ENCODE data around the gene PPP1R9A. TPM values are rescaled to one million over a fixed set of nuclear protein-coding genes. Genes with fewer than 3 reads are reported as not detected.

Gene PPP1R9A
- 0.14 and 1.1 TPM in 2 replicates for total RNA-seq

DNA sequence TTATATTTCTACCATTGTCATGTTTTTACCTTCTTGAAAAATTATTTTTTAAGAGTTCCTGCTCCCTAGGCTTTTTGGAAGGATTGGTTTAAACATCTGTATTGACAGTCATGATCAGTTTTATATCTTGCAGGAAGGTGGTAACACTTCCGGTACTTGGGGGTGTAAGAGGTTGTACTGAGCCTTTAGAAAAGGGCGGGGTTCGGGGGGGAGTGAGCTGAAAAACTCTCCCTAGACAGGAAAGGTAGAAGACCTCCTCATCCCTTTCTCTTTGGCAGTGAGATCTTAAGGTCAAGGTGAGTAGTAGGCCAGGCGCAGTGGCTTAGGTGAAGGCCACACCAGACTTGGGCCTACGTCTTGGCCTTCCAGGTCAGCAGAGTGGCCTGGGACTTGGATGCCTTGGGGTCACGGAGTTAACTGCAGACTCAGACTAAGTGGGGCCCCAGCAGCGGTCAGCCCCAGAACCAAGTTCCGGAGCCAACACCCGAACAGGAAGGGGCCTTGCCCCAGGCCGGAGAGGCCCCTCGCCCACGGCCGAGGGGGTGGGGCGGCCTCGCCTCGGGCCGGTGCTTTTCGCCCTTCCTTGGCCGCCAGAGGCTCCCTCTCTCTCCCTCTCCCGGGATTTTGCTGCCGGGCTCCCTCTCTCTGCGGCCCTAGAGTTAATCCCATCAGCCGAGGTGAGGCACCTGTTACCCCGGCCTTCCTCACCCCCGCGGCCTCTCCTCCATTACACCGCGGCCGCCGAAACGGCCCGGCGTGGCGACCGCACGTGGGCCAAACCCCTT is at the start of gene PPP1R9A:
Gene PPP1R9A (plus strand): TSS at position 569 of the 785 bp plus-strand sequence. CDS start 2,520 bp downstream, outside the sequence.

DNA sequence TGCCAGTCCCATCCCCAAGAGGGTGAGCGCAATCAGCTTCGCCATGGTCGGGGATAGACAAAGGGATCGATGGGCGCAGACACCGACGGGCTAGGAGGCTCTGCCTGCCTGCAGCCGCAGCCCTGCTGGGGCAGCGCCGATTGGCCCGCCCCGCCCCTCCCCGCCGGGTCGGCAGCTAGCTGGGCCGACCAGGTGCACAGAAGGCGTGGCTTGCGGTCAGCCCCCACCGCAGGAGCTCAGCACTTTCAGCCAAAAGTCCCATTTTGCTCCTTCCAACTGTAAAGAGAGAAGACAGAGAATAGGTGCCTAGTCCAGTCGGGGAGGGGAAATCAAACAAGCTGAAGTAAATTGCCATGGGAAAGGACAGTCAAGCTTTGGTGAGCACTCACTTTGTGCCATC is 417.0 kb downstream of the PPP1R9A start, which contains the start of gene PON1:
Gene PON1 (minus strand): TSS at position 102 of the 400 bp plus-strand sequence. CDS start 57 bp downstream, at position 45.

Small RNAs within 50 kb of the gene (small RNA-seq; reads per million reads assigned to genes)
- gene AC002429.1 (ENCODE audit: low replicate concordance) (not detected), gene HINT1P2 (ENCODE audit: low replicate concordance) (not detected), gene RNU4-16P (ENCODE audit: low replicate concordance) (not detected)
